Thymus (tissue), 11 donors: Measurements from ENCODE around the gene RAMP1. TPM values are rescaled to one million over a fixed set of nuclear protein-coding genes. Genes with fewer than 3 reads are reported as not detected.
A peak's percentile ranks its signal among the peaks of the same experiment; 100 is the strongest.

Source experiments
- DNase-seq, 9 donors: peaks; one replicate each; pipeline ENCODE4 v3.0.0-alpha.2; 2013; ENCODE audit warnings: low spot score in 9 of 9, low read depth in 6 of 9, missing footprints in 1 of 9
- H3K27ac ChIP-seq, 2 donors: one replicate each; pipeline ENCODE4 v1.5.1; 2013; ENCODE audit warnings: control low read depth in 1 of 2, low read depth in 1 of 2, low read length in 1 of 2, mild to moderate bottlenecking in 1 of 2, moderate library complexity in 1 of 2
- H3K27me3 ChIP-seq, 2 donors: one replicate each; pipeline ENCODE4 v1.5.1; 2013; ENCODE audit warnings: low read length in 1 of 2; ENCODE audit not compliant: control insufficient read depth in 2 of 2, insufficient read depth in 1 of 2
- H3K36me3 ChIP-seq, 2 donors: one replicate each; pipeline ENCODE4 v1.5.1; 2013; ENCODE audit warnings: low read length in 1 of 2, mild to moderate bottlenecking in 1 of 2, moderate library complexity in 1 of 2; ENCODE audit not compliant: control insufficient read depth in 2 of 2, insufficient read depth in 2 of 2
- H3K4me1 ChIP-seq, 2 donors: one replicate each; pipeline ENCODE4 v1.5.1; 2013; ENCODE audit warnings: low read length in 2 of 2; ENCODE audit not compliant: control insufficient read depth in 2 of 2, insufficient read depth in 2 of 2
- H3K4me3 ChIP-seq, 2 donors: one replicate each; pipeline ENCODE4 v1.5.1; 2013; ENCODE audit warnings: low read length in 2 of 2, control low read depth in 1 of 2, mild to moderate bottlenecking in 1 of 2
- H3K9me3 ChIP-seq, 2 donors: one replicate each; pipeline ENCODE4 v1.5.1; 2013; ENCODE audit warnings: low read length in 1 of 2, mild to moderate bottlenecking in 1 of 2; ENCODE audit not compliant: control insufficient read depth in 2 of 2, insufficient read depth in 1 of 2
- WGBS: extraction: QIAGEN DNeasy Blood & Tissue Kit; methylation state at CpG from one replicate; pipeline ENCODE4 v1.1.7; 2013; 5-methylcytosine and 5-hydroxymethylcytosine counted together
- polyA plus RNA-seq: library from polyadenylated mRNA; stranded (reverse); fragments of 200-250 nt; gene quantifications from one replicate; pipeline ENCODE4 v1.2.3, GENCODE V29; 2013
- total RNA-seq: library from RNA; stranded (reverse); fragments of 120-200 nt; gene quantifications from one replicate; pipeline ENCODE4 v1.2.4, GENCODE V29; 2013
- donor health status: healthy.

RAMP1 gene
- total and polyA plus RNA-seq, 2 donors, result 6.3 to 32.7 TPM

- Histone ChIP-seq H3K27me3 (no peaks in the 10 kb centered on the region), H3K4me3 (no peak overlapping the region), H3K27ac (no peak overlapping the region), H3K4me1 (no peaks in the 10 kb centered on the region), H3K36me3 (no peaks in the 10 kb centered on the region), H3K9me3 (peaks cover 0 to 4% of the 10 kb centered on the region in 2 donors)
- WGBS, result 99% methylated on average over 13 of the region's 13 CpGs
- DNase-seq, result no peak
Observed at GRCh38 chr2:237916296-237916695, 56.9 kb downstream of the RAMP1 start.

- DNase-seq, result no peak
- Histone ChIP-seq H3K9me3 (peaks cover 0 to 4% of the 10 kb centered on the region in 2 donors), H3K36me3 (no peaks in the 10 kb centered on the region), H3K27me3 (no peaks in the 10 kb centered on the region), H3K4me3 (no peak overlapping the region), H3K4me1 (peaks cover 0 to under 1% of the 10 kb centered on the region in 2 donors), H3K27ac (no peak overlapping the region)
- 99% methylated on average over 5 of the region's 5 CpGs for WGBS
Observed at GRCh38 chr2:237917696-237918374, 58.4 kb downstream of the RAMP1 start.

GRCh38 chr2:237919593-237919992, 60.2 kb downstream of the RAMP1 start:
- Histone ChIP-seq H3K4me1 (peaks cover 0 to 3% of the 10 kb centered on the region in 2 donors), H3K4me3 (no peak overlapping the region), H3K27ac (no peak overlapping the region), H3K9me3 (peaks cover 0 to 7% of the 10 kb centered on the region in 2 donors), H3K36me3 (no peaks in the 10 kb centered on the region), H3K27me3 (peaks cover 0 to 5% of the 10 kb centered on the region in 2 donors)
- 28% methylated on average over 6 of the region's 6 CpGs for WGBS
- DNase-seq, result no peak

- WGBS, result 96% methylated on average over 14 of the region's 14 CpGs
- H3K27ac ChIP-seq, result no peak overlapping the region
- peaks cover 0 to 3% of the 10 kb centered on the region in 2 donors for H3K4me1 ChIP-seq
- peaks cover 0 to 5% of the 10 kb centered on the region in 2 donors for H3K27me3 ChIP-seq
- peaks cover 0 to 7% of the 10 kb centered on the region in 2 donors for H3K9me3 ChIP-seq
- DNase-seq, result no peak
- no peak overlapping the region for H3K4me3 ChIP-seq
- H3K36me3 ChIP-seq, result no peaks in the 10 kb centered on the region
Observed at GRCh38 chr2:237920673-237921072, 61.2 kb downstream of the RAMP1 start.

- H3K4me3 ChIP-seq, result no peak overlapping the region
- peaks cover 3 to 7% of the 10 kb centered on the region in 2 donors for H3K4me1 ChIP-seq
- H3K27me3 ChIP-seq, result peaks cover 0 to 5% of the 10 kb centered on the region in 2 donors
- H3K27ac ChIP-seq, result no peak overlapping the region
- DNase-seq, result no peak
- H3K9me3 ChIP-seq, result peaks cover 0 to 7% of the 10 kb centered on the region in 2 donors
- no peaks in the 10 kb centered on the region for H3K36me3 ChIP-seq
- 98% methylated on average over 10 of the region's 10 CpGs for WGBS
Observed at GRCh38 chr2:237921967-237922492, 62.6 kb downstream of the RAMP1 start.

GRCh38 chr2:237922641-237923361, 63.4 kb downstream of the RAMP1 start:
- Histone ChIP-seq H3K36me3 (no peaks in the 10 kb centered on the region), H3K27me3 (peaks cover 0 to 5% of the 10 kb centered on the region in 2 donors), H3K4me1 (peaks cover 3 to 7% of the 10 kb centered on the region in 2 donors), H3K27ac (no peak overlapping the region), H3K9me3 (peaks cover 0 to 10% of the 10 kb centered on the region in 2 donors), H3K4me3 (no peak overlapping the region)
- no peak for DNase-seq
- 77% methylated on average over 13 of the region's 13 CpGs for WGBS

GRCh38 chr2:237923481-237924163, 64.2 kb downstream of the RAMP1 start:
- peak in 7 of 9 donors; percentile 25 to 71 (median 55) for DNase-seq

GRCh38 chr2:237924164-237924534, 64.7 kb downstream of the RAMP1 start:
- whole genome bisulfite sequencing, result 94% methylated on average over 14 of the region's 14 CpGs
- no peak overlapping the region for H3K4me3 ChIP-seq
- no peak for DNase-seq
- H3K4me1 ChIP-seq, result peaks cover 3 to 7% of the 10 kb centered on the region in 2 donors
- no peak overlapping the region for H3K27ac ChIP-seq
- H3K36me3 ChIP-seq, result no peaks in the 10 kb centered on the region
- H3K9me3 ChIP-seq, result peaks cover 0 to 16% of the 10 kb centered on the region in 2 donors
- H3K27me3 ChIP-seq, result peaks cover 0 to 5% of the 10 kb centered on the region in 2 donors

More at GRCh38 chr2:237923481-237924163, 64.2 kb downstream of the RAMP1 start:
- peaks cover 0 to 5% of the 10 kb centered on the region in 2 donors for H3K27me3 ChIP-seq
- peaks cover 3 to 7% of the 10 kb centered on the region in 2 donors for H3K4me1 ChIP-seq
- no peak overlapping the region for H3K27ac ChIP-seq
- no peak overlapping the region for H3K4me3 ChIP-seq
- no peaks in the 10 kb centered on the region for H3K36me3 ChIP-seq
- peaks cover 0 to 16% of the 10 kb centered on the region in 2 donors for H3K9me3 ChIP-seq
- WGBS, result 20% methylated on average over 33 of the region's 33 CpGs
